ENCODE results near the gene UBQLN4.
"Not testable (repeated sequence)": the region's sequence is repeated elsewhere in the genome, so short reads cannot be mapped to it uniquely, and the experiment has no call there.

Gene UBQLN4

DNA sequence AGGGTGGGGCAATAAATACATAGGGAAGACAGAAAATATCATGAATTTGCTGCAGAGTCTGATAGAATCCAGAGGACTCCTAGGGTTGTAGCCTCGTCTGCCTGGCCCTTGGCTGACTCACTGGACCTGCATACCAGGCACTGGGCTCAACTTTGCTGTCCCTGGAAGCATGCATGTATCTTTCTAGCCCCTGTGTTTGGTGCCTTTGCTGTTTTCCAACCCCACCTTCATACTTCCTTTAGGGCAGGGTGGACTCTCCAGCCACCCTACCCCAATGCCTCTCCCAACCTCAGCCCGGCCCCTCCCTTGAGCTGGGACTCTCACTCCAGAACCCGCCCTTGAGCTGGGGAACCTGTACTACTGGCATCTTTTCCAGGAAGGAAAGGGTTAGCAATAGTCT is 8.6 kb upstream of the UBQLN4 start:
- in situ Hi-C loops (cut with MboI; ENCODE audit: low sequenced_read_pairs), result no loop called here

DNA sequence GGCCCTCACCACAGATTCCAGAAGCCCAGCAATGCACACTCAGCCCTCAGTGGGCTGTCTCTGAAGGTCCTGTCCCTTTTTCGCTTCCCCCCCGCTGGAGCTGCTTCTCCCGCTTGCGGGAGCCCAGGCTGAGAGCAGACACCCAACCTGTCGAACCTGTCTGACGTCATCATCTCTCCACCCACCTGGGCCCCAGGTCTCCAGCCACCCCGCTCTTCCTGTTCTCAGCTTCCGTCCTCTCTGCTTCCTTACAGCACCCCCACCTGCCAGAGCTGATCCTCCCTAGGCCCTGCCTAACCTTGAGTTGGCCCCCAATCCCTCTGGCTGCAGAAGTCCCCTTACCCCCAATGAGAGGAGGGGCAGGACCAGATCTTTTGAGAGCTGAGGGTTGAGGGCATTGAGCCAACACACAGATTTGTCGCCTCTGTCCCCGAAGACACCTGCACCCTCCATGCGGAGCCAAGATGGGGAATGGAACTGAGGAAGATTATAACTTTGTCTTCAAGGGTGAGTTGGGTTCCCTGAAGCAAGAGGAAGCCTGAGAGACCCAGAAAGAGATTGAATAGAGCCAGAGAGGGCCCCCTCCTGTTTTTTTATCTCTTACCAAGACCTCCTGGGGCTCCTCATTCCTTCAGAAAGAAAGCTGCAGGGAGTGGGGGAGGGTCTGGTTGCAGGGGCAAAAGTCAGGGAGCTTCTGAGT is 7.5 kb upstream of the UBQLN4 start, which contains the start of gene RAB25:
RAB25 (plus strand) TSS at position 224 of the 700 bp plus-strand sequence; CDS start at position 465, 241 bp downstream.
- in situ Hi-C loops (cut with MboI; ENCODE audit: low sequenced_read_pairs), result no loop called here

- in situ Hi-C loops (cut with MboI; ENCODE audit: low sequenced_read_pairs), result loop anchor here (10.0 kb wide), 1 partner anchor 122 kb away; the partner anchor contains the start of gene KHDC4
These were observed 2.8 kb upstream of the UBQLN4 start for GRCh38 chr1:156056326-156056849.

GRCh38 chr1:156055281-156056048 is 1.9 kb upstream of the UBQLN4 start:
- in situ Hi-C loops (cut with MboI; ENCODE audit: low sequenced_read_pairs), result loop anchor here (10.0 kb wide), 1 partner anchor 121 kb away; the partner anchor contains the start of gene KHDC4

- in situ Hi-C loops (cut with MboI; ENCODE audit: low sequenced_read_pairs), result loop anchor here (10.0 kb wide), 1 partner anchor 120 kb away; the partner anchor contains the start of gene KHDC4
These were observed 1.1 kb upstream of the UBQLN4 start, which contains the start of gene LAMTOR2 for GRCh38 chr1:156054500-156055280. Gene LAMTOR2 (plus strand): TSS chr1:156054782. CDS start chr1:156054890, 108 bp downstream.

GRCh38 chr1:156052862-156053767 is 483 bp downstream of the UBQLN4 start:
- in situ Hi-C loops (cut with MboI; ENCODE audit: low sequenced_read_pairs), result loop anchor here (10.0 kb wide), 1 partner anchor 118 kb away; the partner anchor contains the start of gene KHDC4

GRCh38 chr1:156051011-156051725 is 2.4 kb downstream of the UBQLN4 start:
- in situ Hi-C loops (cut with MboI; ENCODE audit: low sequenced_read_pairs), result loop anchor here (10.0 kb wide), 1 partner anchor 116 kb away; the partner anchor contains the start of gene KHDC4

DNA sequence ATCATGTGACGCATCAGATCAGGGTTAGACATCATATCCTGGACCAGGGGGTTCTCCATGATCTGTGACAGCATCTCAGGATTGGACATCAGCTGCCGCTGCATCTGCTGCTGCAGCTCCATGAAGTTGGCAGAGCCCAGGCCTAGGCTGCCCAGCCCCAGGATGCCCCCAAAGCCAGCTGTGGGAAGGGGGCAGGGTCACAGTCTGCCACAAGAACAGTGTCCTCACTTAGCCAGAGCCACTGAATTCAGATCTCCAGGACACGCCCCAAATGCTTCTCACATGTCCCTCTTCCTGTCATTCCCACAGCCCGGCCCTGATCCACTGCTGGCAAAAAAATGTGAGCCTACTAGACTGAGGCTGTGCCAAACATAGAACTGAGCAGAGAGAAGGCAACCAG is 3.2 kb downstream of the UBQLN4 start:
- in situ Hi-C loops (cut with MboI; ENCODE audit: low sequenced_read_pairs), result loop anchor here (10.0 kb wide), 1 partner anchor 116 kb away; the partner anchor contains the start of gene KHDC4

- in situ Hi-C loops (cut with MboI; ENCODE audit: low sequenced_read_pairs), result no loop called here
These were observed 4.8 kb downstream of the UBQLN4 start for GRCh38 chr1:156048663-156049258.

DNA sequence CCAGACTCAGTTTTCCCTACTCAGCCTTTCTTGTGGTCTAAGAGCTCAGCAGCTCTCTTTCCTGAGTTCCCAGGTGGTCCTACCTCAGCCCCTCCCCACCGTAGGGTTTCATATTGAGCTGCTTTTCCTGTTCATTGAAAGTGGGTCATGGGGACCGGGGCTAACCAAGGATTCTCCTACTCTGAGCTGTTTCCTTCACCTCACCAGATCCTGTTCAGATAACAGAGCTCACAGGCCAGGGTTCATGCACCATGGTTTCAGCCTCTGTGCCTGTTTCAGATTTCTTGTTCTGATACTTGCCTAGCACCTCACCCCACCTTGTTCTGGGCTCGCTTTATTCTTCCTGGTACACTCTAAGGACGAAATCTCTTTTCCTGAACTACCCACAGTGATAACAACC is 8.5 kb downstream of the UBQLN4 start:
- in situ Hi-C loops (cut with MboI; ENCODE audit: low sequenced_read_pairs), result no loop called here

- in situ Hi-C loops (cut with MboI; ENCODE audit: low sequenced_read_pairs), result no loop called here
These were observed 10.8 kb downstream of the UBQLN4 start for GRCh38 chr1:156042828-156043227.

DNA sequence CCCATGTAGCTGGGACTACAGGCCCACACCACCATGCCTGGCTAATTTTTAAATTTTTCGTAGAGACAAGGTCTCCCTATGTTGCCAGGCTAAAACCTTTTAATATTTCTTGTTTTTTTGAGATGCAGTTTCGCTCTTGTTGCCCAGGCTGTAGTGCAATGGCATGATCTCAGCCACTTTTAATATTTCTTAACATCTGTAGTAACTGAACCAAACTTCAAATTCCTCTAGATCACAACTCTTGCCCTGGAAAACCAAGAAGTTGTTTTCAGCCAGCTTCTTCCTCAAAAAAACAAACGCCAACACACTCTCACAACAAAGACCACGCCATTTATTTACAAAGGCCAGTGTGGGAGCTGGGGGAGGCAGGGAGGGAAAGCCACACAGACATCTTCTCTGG is 18.6 kb downstream of the UBQLN4 start:
- in situ Hi-C loops (cut with MboI; ENCODE audit: low sequenced_read_pairs), result not testable (repeated sequence)

DNA sequence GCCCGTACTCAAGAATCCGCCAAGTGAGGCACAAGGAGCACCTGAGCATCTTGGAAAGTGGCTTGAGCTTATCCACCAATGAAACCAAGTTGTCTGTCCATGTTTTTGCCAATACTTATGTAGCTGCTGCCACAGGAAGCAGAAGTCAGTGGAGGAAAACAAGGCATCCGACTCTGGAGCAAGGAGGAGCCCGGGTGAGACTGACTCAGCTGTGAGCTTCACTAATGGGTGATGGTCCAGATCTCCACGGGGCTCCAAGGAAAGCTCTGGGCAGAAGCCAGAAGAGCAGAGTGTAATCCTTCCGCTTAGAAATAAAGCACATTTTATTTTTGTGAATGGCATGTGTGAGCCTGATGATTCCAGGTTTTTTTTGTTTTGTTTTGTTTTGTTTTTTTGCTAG is 20.6 kb downstream of the UBQLN4 start:
- in situ Hi-C loops (cut with MboI; ENCODE audit: low sequenced_read_pairs), result no loop called here

DNA sequence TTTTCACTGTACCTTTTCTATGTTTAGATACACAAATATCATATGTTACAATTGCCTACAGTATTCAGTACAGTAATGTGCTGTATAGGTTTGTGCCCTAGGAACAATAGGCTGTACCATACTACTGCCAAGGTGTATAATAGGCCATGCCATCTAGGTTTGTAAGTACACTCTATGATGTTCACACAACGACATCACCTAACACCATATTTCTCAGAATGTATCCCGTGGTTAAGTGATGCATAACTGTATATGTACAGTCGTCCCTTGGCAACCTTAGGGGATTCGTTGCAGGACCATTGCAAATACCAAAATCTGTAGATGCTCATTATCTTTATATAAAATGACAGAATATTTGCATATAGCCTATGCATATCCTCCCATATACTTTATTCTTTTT is 27.0 kb downstream of the UBQLN4 start:
- in situ Hi-C loops (cut with MboI; ENCODE audit: low sequenced_read_pairs), result no loop called here

- in situ Hi-C loops (cut with MboI; ENCODE audit: low sequenced_read_pairs), result no loop called here
These were observed 27.7 kb downstream of the UBQLN4 start for GRCh38 chr1:156025876-156026275.

DNA sequence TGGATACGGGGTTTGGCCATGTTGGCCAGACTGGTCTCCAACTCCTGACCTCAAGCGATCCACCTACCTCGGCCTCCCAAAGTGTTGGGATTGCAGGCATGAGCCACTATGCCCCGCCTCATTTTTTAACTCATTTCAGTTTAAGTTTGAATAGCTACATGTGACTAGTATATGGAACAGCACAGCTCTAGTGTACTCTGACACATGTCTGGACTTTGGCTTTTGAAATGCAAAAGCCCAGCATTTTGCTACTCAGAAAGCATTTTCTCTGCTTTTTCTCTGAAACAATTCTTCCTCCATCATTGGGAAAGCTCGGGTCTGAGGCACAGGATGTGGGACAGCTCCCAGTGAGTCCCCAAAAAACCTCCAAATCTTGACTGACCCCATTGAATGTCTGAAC is 28.8 kb downstream of the UBQLN4 start:
- in situ Hi-C loops (cut with MboI; ENCODE audit: low sequenced_read_pairs), result no loop called here

DNA sequence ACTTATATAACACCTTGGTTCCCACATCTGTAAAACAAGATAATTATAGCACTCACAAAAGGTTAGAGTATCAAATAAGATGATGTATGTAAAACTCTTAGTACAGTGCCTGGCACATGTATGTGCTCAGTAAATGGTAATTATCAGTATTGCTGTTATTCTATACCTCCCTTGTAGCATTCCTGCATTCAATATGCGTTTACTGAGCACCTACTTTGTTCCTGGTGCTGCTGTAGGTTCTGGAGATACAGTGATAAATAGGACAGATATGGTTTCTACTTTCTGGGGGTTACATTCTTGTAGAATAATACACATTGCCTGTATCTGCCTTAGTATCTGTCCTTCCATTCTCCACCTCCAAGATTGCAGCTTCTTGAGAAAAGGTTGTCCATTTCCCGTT is 31.6 kb downstream of the UBQLN4 start:
- in situ Hi-C loops (cut with MboI; ENCODE audit: low sequenced_read_pairs), result no loop called here

GRCh38 chr1:156021093-156021428 is 32.5 kb downstream of the UBQLN4 start:
- in situ Hi-C loops (cut with MboI; ENCODE audit: low sequenced_read_pairs), result no loop called here
